ENCODE results near the gene FOXE1. TPM values are rescaled to one million over a fixed set of nuclear protein-coding genes. Genes with fewer than 3 reads are reported as not detected.

The FOXE1 gene
- total RNA-seq, 2 donors from 2014 or later, result not detected

DNA sequence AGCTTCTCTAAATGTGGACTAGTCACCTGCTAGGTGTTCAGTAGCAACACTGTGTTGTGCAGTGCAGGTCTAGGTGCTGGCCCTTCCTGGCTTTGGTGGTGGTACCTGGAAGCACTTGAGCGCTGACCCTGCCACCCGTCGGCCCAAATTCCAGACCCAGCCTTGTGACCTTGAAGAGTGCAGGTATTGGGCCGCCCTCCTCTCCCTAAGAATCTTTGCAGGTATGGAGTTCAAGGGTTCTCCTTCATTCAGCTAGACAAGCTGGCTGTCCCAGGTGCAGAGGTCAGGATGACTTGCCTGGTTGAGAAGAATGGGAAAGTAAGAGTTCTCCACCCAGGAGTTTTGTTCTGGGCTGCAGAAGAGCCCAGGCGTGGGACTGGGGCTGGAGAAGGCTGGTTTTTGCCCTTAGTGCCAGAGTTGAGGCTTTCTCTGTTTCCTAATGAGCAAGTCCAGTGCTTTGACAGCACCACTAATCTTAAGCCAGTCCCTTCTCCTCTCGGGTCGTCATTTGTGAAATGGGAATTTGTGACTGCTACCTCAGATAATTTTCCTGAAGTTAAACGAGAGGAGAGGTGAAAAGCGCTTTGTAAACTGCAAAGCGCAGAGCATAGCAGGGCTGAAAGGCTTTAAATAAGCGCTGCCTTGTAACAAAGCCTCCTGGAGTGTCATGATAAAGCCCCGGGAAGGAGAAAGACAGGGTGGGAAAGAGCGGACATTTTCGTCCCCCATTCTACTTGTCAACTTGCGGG, 4.0 kb downstream of the FOXE1 start:
- H3K4me3 ChIP-seq, result no peak overlapping the region
- H3K27me3 ChIP-seq, result peaks cover 4 to 41% of the 10 kb centered on the region in 2 donors
- no peak overlapping the region for H3K27ac ChIP-seq
- no peaks in the 10 kb centered on the region for H3K36me3 ChIP-seq (replicated peaks in 1 of 2; ENCODE audit: insufficient read depth in 1 of 2, low read depth in 2 of 2)
- H3K9me3 ChIP-seq, result no peaks in the 10 kb centered on the region
- intact Hi-C loops (cut with DNase I), result no loop called here
- no peak for DNase-seq
- ATAC-seq, result no peak
- no peak for TF ChIP-seq CTCF (IDR thresholded peaks at IDR 0.05)
- TF ChIP-seq POLR2A (IDR thresholded peaks at IDR 0.05), result no peak
- peaks cover 27% of the 10 kb centered on the region for H3K4me1 ChIP-seq
- WGBS, 2 donors, result 30 to 33% methylated on average over 15 of the region's 15 CpGs

DNA sequence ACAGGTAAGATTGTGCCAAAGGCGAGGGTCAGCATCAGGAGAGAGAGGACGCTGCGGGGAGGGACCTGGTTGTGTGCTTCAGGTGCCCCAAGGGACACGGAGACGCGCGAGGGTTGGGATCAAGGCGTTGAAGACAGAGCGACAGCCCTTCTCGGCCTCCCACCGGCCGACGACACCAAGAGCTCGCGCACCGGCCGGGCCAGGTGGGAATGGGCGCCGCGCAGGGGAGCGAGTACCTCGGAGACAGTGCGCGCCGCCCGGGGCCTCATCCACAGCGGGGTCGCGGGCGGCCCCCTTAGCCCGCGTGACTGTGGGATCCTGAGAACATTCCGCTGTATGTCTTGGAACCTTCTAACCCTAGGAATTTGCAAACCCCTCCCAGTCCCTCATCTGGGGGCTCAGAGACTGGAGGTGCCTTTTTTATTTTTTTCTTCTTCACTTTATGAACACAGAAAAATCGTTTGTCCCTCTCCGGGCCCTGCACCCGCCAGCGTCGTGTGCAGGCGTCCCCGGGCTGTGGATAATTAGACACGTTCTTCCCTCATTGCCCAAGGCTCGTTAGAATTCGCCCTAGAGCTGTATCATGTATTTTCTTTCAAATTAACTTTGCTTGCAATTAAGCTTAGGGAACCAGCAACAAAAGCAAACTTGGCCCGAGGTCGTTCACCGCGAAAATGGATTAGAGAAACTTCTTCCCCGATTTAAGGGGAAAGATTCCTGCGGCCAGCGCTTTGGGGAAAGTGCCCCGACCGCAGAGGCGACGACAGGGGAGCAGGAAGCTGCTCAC, 4.8 kb downstream of the FOXE1 start:
- WGBS, 2 donors, result 12 to 13% methylated on average over 41 to 54 of the region's 54 CpGs
- TF ChIP-seq CTCF (IDR thresholded peaks at IDR 0.05) (no peak), POLR2A (IDR thresholded peaks at IDR 0.05) (no peak)
- peaks cover 19% of the 10 kb centered on the region for H3K4me1 ChIP-seq
- no peak overlapping the region for H3K27ac ChIP-seq
- no peaks in the 10 kb centered on the region for H3K36me3 ChIP-seq (replicated peaks in 1 of 2; ENCODE audit: insufficient read depth in 1 of 2, low read depth in 2 of 2)
- no peak overlapping the region for H3K4me3 ChIP-seq
- H3K27me3 ChIP-seq, result peaks cover 4 to 34% of the 10 kb centered on the region in 2 donors
- no peak for ATAC-seq
- no peaks in the 10 kb centered on the region for H3K9me3 ChIP-seq
- intact Hi-C loops (cut with DNase I), result no loop called here
- DNase-seq, result no peak

DNA sequence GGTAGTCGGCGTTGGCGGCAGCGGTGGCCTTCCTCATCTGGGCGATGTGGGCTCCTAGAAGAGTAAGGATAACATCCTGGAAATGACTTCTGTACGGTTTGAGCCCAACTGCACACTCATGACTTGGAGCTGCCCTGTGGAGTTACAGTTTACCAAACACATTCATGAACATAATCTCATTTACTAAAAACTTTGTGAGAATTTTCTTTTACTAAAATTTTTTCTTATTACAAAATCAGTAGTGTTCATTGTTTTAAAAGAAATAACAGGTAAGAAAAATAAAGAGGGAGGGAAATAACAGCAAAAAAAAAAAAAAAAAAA, 5.3 kb downstream of the FOXE1 start:
- ATAC-seq, result no peak

GRCh38 chr9:97858826-97859225, 5.8 kb downstream of the FOXE1 start:
- H3K27me3 ChIP-seq, result peaks cover 4 to 26% of the 10 kb centered on the region in 2 donors

More for the DNA sequence above, 5.3 kb downstream of the FOXE1 start:
- Histone ChIP-seq H3K4me3 (no peak overlapping the region), H3K27me3 (peaks cover 4 to 28% of the 10 kb centered on the region in 2 donors), H3K4me1 (peaks cover 14% of the 10 kb centered on the region), H3K36me3 (replicated peaks in 1 of 2; ENCODE audit: insufficient read depth in 1 of 2, low read depth in 2 of 2) (no peaks in the 10 kb centered on the region), H3K9me3 (no peaks in the 10 kb centered on the region), H3K27ac (no peak overlapping the region)
- no peak for DNase-seq
- 19% methylated on average over 6 of the region's 6 CpGs for WGBS, 2 donors
- intact Hi-C loops (cut with DNase I), result no loop called here
- TF ChIP-seq POLR2A (IDR thresholded peaks at IDR 0.05) (no peak), CTCF (IDR thresholded peaks at IDR 0.05) (no peak)

More at GRCh38 chr9:97858826-97859225, 5.8 kb downstream of the FOXE1 start:
- intact Hi-C loops (cut with DNase I), result no loop called here
- ATAC-seq, result no peak
- Histone ChIP-seq H3K4me1 (peaks cover 9% of the 10 kb centered on the region), H3K27ac (no peak overlapping the region), H3K4me3 (no peak overlapping the region), H3K9me3 (no peaks in the 10 kb centered on the region), H3K36me3 (replicated peaks in 1 of 2; ENCODE audit: insufficient read depth in 1 of 2, low read depth in 2 of 2) (no peaks in the 10 kb centered on the region)
- no peak for TF ChIP-seq POLR2A (IDR thresholded peaks at IDR 0.05)
- no peak for TF ChIP-seq CTCF (IDR thresholded peaks at IDR 0.05)
- no peak for DNase-seq
- 54 to 67% methylated on average over 1 of the region's 1 CpG for WGBS, 2 donors

Measured in body of pancreas (tissue), 4 donors.